ENCODE results near the gene FAP.

The FAP gene

GRCh38 chr2:162197069-162197825 is 46.0 kb downstream of the FAP start:
- no peaks in the 10 kb centered on the region for H3K27me3 ChIP-seq (replicated peaks in 2 of 5; ENCODE audit: control insufficient read depth in 4 of 5, insufficient read depth in 5 of 5, low read length in 4 of 5)
- no peaks in the 10 kb centered on the region for H3K36me3 ChIP-seq (ENCODE audit: control insufficient read depth in 4 of 4, insufficient read depth in 4 of 4, low read length in 3 of 4)
- WGBS (ENCODE audit: insufficient coverage), result 100% methylated on average over 2 of the region's 2 CpGs
- no peak overlapping the region for H3K4me3 ChIP-seq (ENCODE audit: control insufficient read depth in 1 of 7, extremely low read depth in 1 of 7, insufficient read depth in 4 of 7, low read depth in 2 of 7, low read length in 6 of 7)
- no peak overlapping the region for H3K27ac ChIP-seq (ENCODE audit: insufficient read depth in 1 of 2, low read depth in 1 of 2, low read length in 2 of 2, poor library complexity in 1 of 2, severe bottlenecking in 2 of 2)
- CTCF ChIA-PET, result interaction anchor here (0.6 to 1.4 kb wide), 2 partner anchors 30 to 101 kb away, joined by 3 read pairs; no protein-coding TSS in a partner anchor
- no peak for DNase-seq
- H3K4me1 ChIP-seq (ENCODE audit: control extremely low read depth in 1 of 4, control insufficient read depth in 4 of 4, insufficient read depth in 4 of 4, low read length in 3 of 4), result no peaks in the 10 kb centered on the region
- POLR2A ChIA-PET, result no interaction called here
- H3K9me3 ChIP-seq (ENCODE audit: control extremely low read depth in 1 of 5, control insufficient read depth in 4 of 5, insufficient read depth in 2 of 5, low read depth in 1 of 5, low read length in 4 of 5), result no peaks in the 10 kb centered on the region

GRCh38 chr2:162196638-162197037 is 46.6 kb downstream of the FAP start:
- Histone ChIP-seq H3K27ac (ENCODE audit: insufficient read depth in 1 of 2, low read depth in 1 of 2, low read length in 2 of 2, poor library complexity in 1 of 2, severe bottlenecking in 2 of 2) (no peak overlapping the region), H3K36me3 (ENCODE audit: control insufficient read depth in 4 of 4, insufficient read depth in 4 of 4, low read length in 3 of 4) (no peaks in the 10 kb centered on the region), H3K4me1 (ENCODE audit: control extremely low read depth in 1 of 4, control insufficient read depth in 4 of 4, insufficient read depth in 4 of 4, low read length in 3 of 4) (no peaks in the 10 kb centered on the region), H3K27me3 (replicated peaks in 2 of 5; ENCODE audit: control insufficient read depth in 4 of 5, insufficient read depth in 5 of 5, low read length in 4 of 5) (no peaks in the 10 kb centered on the region), H3K9me3 (ENCODE audit: control extremely low read depth in 1 of 5, control insufficient read depth in 4 of 5, insufficient read depth in 2 of 5, low read depth in 1 of 5, low read length in 4 of 5) (no peaks in the 10 kb centered on the region), H3K4me3 (ENCODE audit: control insufficient read depth in 1 of 7, extremely low read depth in 1 of 7, insufficient read depth in 4 of 7, low read depth in 2 of 7, low read length in 6 of 7) (no peak overlapping the region)
- POLR2A ChIA-PET, result no interaction called here
- DNase-seq, result no peak
- CTCF ChIA-PET, result interaction anchor here (0.6 to 1.4 kb wide), 2 partner anchors 29 to 102 kb away, joined by 3 read pairs; no protein-coding TSS in a partner anchor
- WGBS (ENCODE audit: insufficient coverage), result 100% methylated on average over 3 of the region's 7 CpGs

GRCh38 chr2:162188451-162188850 is 54.8 kb downstream of the FAP start:
- Histone ChIP-seq H3K9me3 (ENCODE audit: control extremely low read depth in 1 of 5, control insufficient read depth in 4 of 5, insufficient read depth in 2 of 5, low read depth in 1 of 5, low read length in 4 of 5) (no peaks in the 10 kb centered on the region), H3K27me3 (replicated peaks in 2 of 5; ENCODE audit: control insufficient read depth in 4 of 5, insufficient read depth in 5 of 5, low read length in 4 of 5) (no peaks in the 10 kb centered on the region), H3K4me3 (ENCODE audit: control insufficient read depth in 1 of 7, extremely low read depth in 1 of 7, insufficient read depth in 4 of 7, low read depth in 2 of 7, low read length in 6 of 7) (no peak overlapping the region), H3K27ac (ENCODE audit: insufficient read depth in 1 of 2, low read depth in 1 of 2, low read length in 2 of 2, poor library complexity in 1 of 2, severe bottlenecking in 2 of 2) (no peak overlapping the region), H3K4me1 (ENCODE audit: control extremely low read depth in 1 of 4, control insufficient read depth in 4 of 4, insufficient read depth in 4 of 4, low read length in 3 of 4) (no peaks in the 10 kb centered on the region), H3K36me3 (ENCODE audit: control insufficient read depth in 4 of 4, insufficient read depth in 4 of 4, low read length in 3 of 4) (no peaks in the 10 kb centered on the region)
- no peak for DNase-seq
- WGBS (ENCODE audit: insufficient coverage), result no CpG with 5 or more reads among the region's 3 CpGs
- ChIA-PET CTCF (no interaction called here), POLR2A (no interaction called here)

- no peak for DNase-seq
- 100% methylated on average over 1 of the region's 5 CpGs for WGBS (ENCODE audit: insufficient coverage)
- Histone ChIP-seq H3K4me3 (ENCODE audit: control insufficient read depth in 1 of 7, extremely low read depth in 1 of 7, insufficient read depth in 4 of 7, low read depth in 2 of 7, low read length in 6 of 7) (no peak overlapping the region), H3K9me3 (ENCODE audit: control extremely low read depth in 1 of 5, control insufficient read depth in 4 of 5, insufficient read depth in 2 of 5, low read depth in 1 of 5, low read length in 4 of 5) (no peaks in the 10 kb centered on the region), H3K36me3 (ENCODE audit: control insufficient read depth in 4 of 4, insufficient read depth in 4 of 4, low read length in 3 of 4) (no peaks in the 10 kb centered on the region), H3K27ac (ENCODE audit: insufficient read depth in 1 of 2, low read depth in 1 of 2, low read length in 2 of 2, poor library complexity in 1 of 2, severe bottlenecking in 2 of 2) (no peak overlapping the region), H3K27me3 (replicated peaks in 2 of 5; ENCODE audit: control insufficient read depth in 4 of 5, insufficient read depth in 5 of 5, low read length in 4 of 5) (no peaks in the 10 kb centered on the region), H3K4me1 (ENCODE audit: control extremely low read depth in 1 of 4, control insufficient read depth in 4 of 4, insufficient read depth in 4 of 4, low read length in 3 of 4) (no peaks in the 10 kb centered on the region)
- ChIA-PET CTCF (interaction anchor here (1.0 kb wide), 1 partner anchor 13 kb away, joined by 3 read pairs; no protein-coding TSS in a partner anchor), POLR2A (interaction anchor here (0.7 kb wide), 1 partner anchor 245 kb away, joined by 3 read pairs; no protein-coding TSS in a partner anchor)
These were observed 57.6 kb downstream of the FAP start for GRCh38 chr2:162185541-162186232.

- WGBS (ENCODE audit: insufficient coverage), result no CpG with 5 or more reads among the region's 2 CpGs
These were observed 58.3 kb downstream of the FAP start for GRCh38 chr2:162184821-162185450.

GRCh38 chr2:162184359-162184758 is 58.9 kb downstream of the FAP start:
- 100% methylated on average over 6 of the region's 6 CpGs for WGBS (ENCODE audit: insufficient coverage)
- CTCF ChIA-PET, result interaction anchor here (1.0 to 1.5 kb wide), 2 partner anchors 11 to 14 kb away, joined by 3 to 5 read pairs; no protein-coding TSS in a partner anchor
- POLR2A ChIA-PET, result no interaction called here

More at GRCh38 chr2:162184821-162185450, 58.3 kb downstream of the FAP start:
- POLR2A ChIA-PET, result no interaction called here
- Histone ChIP-seq H3K27me3 (replicated peaks in 2 of 5; ENCODE audit: control insufficient read depth in 4 of 5, insufficient read depth in 5 of 5, low read length in 4 of 5) (no peaks in the 10 kb centered on the region), H3K9me3 (ENCODE audit: control extremely low read depth in 1 of 5, control insufficient read depth in 4 of 5, insufficient read depth in 2 of 5, low read depth in 1 of 5, low read length in 4 of 5) (no peaks in the 10 kb centered on the region), H3K36me3 (ENCODE audit: control insufficient read depth in 4 of 4, insufficient read depth in 4 of 4, low read length in 3 of 4) (no peaks in the 10 kb centered on the region), H3K4me1 (ENCODE audit: control extremely low read depth in 1 of 4, control insufficient read depth in 4 of 4, insufficient read depth in 4 of 4, low read length in 3 of 4) (no peaks in the 10 kb centered on the region), H3K27ac (ENCODE audit: insufficient read depth in 1 of 2, low read depth in 1 of 2, low read length in 2 of 2, poor library complexity in 1 of 2, severe bottlenecking in 2 of 2) (no peak overlapping the region), H3K4me3 (ENCODE audit: control insufficient read depth in 1 of 7, extremely low read depth in 1 of 7, insufficient read depth in 4 of 7, low read depth in 2 of 7, low read length in 6 of 7) (no peak overlapping the region)
- no peak for DNase-seq
- CTCF ChIA-PET, result interaction anchor here (1.0 to 1.5 kb wide), 2 partner anchors 12 to 14 kb away, joined by 3 to 5 read pairs; no protein-coding TSS in a partner anchor

More at GRCh38 chr2:162184359-162184758, 58.9 kb downstream of the FAP start:
- H3K36me3 ChIP-seq (ENCODE audit: control insufficient read depth in 4 of 4, insufficient read depth in 4 of 4, low read length in 3 of 4), result no peaks in the 10 kb centered on the region
- no peak overlapping the region for H3K27ac ChIP-seq (ENCODE audit: insufficient read depth in 1 of 2, low read depth in 1 of 2, low read length in 2 of 2, poor library complexity in 1 of 2, severe bottlenecking in 2 of 2)
- no peak for DNase-seq
- no peaks in the 10 kb centered on the region for H3K9me3 ChIP-seq (ENCODE audit: control extremely low read depth in 1 of 5, control insufficient read depth in 4 of 5, insufficient read depth in 2 of 5, low read depth in 1 of 5, low read length in 4 of 5)
- H3K4me3 ChIP-seq (ENCODE audit: control insufficient read depth in 1 of 7, extremely low read depth in 1 of 7, insufficient read depth in 4 of 7, low read depth in 2 of 7, low read length in 6 of 7), result no peak overlapping the region
- no peaks in the 10 kb centered on the region for H3K27me3 ChIP-seq (replicated peaks in 2 of 5; ENCODE audit: control insufficient read depth in 4 of 5, insufficient read depth in 5 of 5, low read length in 4 of 5)
- no peaks in the 10 kb centered on the region for H3K4me1 ChIP-seq (ENCODE audit: control extremely low read depth in 1 of 4, control insufficient read depth in 4 of 4, insufficient read depth in 4 of 4, low read length in 3 of 4)

All from common myeloid progenitor, CD34-positive (primary cell).